ENCODE measurements around the gene COL7A1. TPM values are rescaled to one million over a fixed set of nuclear protein-coding genes. Genes with fewer than 3 reads are reported as not detected.

The COL7A1 gene
- total and polyA plus RNA-seq, 2 donors (not counting 1 experiment from before 2014, with no cell fraction given) = 0.75 to 2.1 TPM

DNA sequence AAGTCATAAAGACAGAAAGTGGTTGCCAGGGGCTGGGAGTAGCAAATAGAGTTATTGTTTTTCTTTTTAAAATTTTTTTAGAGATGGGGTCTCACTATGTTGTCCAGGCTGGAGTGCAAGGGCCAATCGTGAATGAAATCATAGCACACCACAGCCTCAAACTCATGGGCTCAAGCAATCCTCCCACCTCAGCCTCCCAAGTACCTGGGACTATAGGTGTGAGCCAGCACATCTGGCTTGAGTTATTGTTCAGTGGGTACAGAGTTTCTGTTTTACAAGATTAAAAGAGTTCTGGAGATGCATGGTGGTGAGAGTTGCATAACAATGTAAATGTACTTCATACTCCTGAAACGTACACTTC, 62.2 kb downstream of the COL7A1 start:
- no peaks in the 10 kb centered on the region for H3K79me2 ChIP-seq (ENCODE audit: control insufficient read depth, insufficient read depth, low read length)
- POLR2A ChIA-PET = no interaction called here

More for the DNA sequence above, 62.2 kb downstream of the COL7A1 start:
- no peak for DNase-seq
- Histone ChIP-seq H3K36me3 (replicated peaks in 1 of 2; ENCODE audit: control extremely low read depth in 1 of 2, control insufficient read depth in 1 of 2, extremely low read depth in 1 of 2, insufficient read depth in 2 of 2, low read length in 1 of 2) (no peaks in the 10 kb centered on the region), H3K4me1 (ENCODE audit: control insufficient read depth in 2 of 2, insufficient read depth in 2 of 2, low read length in 2 of 2) (no peaks in the 10 kb centered on the region), H3K27me3 (replicated peaks in 1 of 4; ENCODE audit: control extremely low read depth in 1 of 4, control insufficient read depth in 3 of 4, insufficient read depth in 4 of 4, low read length in 3 of 4) (no peaks in the 10 kb centered on the region), H3K9me3 (ENCODE audit: control extremely low read depth in 1 of 3, control insufficient read depth in 2 of 3, insufficient read depth in 1 of 3, low read length in 2 of 3) (no peaks in the 10 kb centered on the region), H3K9ac (ENCODE audit: low read length) (no peak overlapping the region), H3K4me3 (ENCODE audit: control extremely low read depth in 1 of 5, extremely low read depth in 1 of 5, insufficient read depth in 1 of 5, low read depth in 2 of 5, low read length in 4 of 5) (no peak overlapping the region), H3K4me2 (replicated peaks; ENCODE audit: low read depth, low read length, poor library complexity, severe bottlenecking) (no peak overlapping the region), H2AFZ (ENCODE audit: insufficient read depth, low read depth, low read length, poor library complexity, severe bottlenecking) (no peak overlapping the region), H3K27ac (ENCODE audit: low read length in 2 of 2) (no peak overlapping the region), H4K20me1 (ENCODE audit: control insufficient read depth, insufficient read depth, low read length, poor library complexity, severe bottlenecking) (no peaks in the 10 kb centered on the region)
- CTCF ChIA-PET = interaction anchor here (1.4 kb wide), 1 partner anchor 12 kb away, joined by 5 read pairs; no protein-coding TSS in a partner anchor
- no peak overlapping the region for H3K4me3 Mint-ChIP-seq
- no peaks in the 10 kb centered on the region for H3K9me3 Mint-ChIP-seq (ENCODE audit: insufficient read depth)
- TF ChIP-seq CTCF (IDR thresholded peaks at IDR 0.05) = no peak
- TF ChIP-seq EZH2 (IDR thresholded peaks at IDR 0.05; ENCODE audit: borderline replicate concordance, insufficient read depth, low read depth, low read length, poor library complexity, severe bottlenecking) = no peak
- intact Hi-C loops (cut with micrococcal nuclease) = no loop called here
- H3K27me3 Mint-ChIP-seq = no peaks in the 10 kb centered on the region
- no peaks in the 10 kb centered on the region for H3K4me1 Mint-ChIP-seq
- no CpG with 5 or more reads among the region's 2 CpGs for WGBS (ENCODE audit: insufficient coverage)
- ATAC-seq (ENCODE audit: low read depth) = no peak
- H3K27ac Mint-ChIP-seq = no peak overlapping the region

Measured in B cell (primary cell).